Neural crest cell (in vitro differentiated cells): Measurements from ENCODE around the gene VPS39. TPM values are rescaled to one million over a fixed set of nuclear protein-coding genes. Genes with fewer than 3 reads are reported as not detected.

ENCODE experiments used
- DNase-seq: peaks from one replicate; pipeline ENCODE4 v3.0.0; 2021; ENCODE audit warnings: low read depth, mixed read lengths, low spot score
- H3K27ac Mint-ChIP-seq: one replicate; pipeline ENCODE4 v1.8.0; 2021; ENCODE audit warnings: mild to moderate bottlenecking, mixed read lengths; ENCODE audit not compliant: unreplicated experiment
- H3K27me3 Mint-ChIP-seq: 2 replicates; pipeline ENCODE4 v1.8.0; 2021; ENCODE audit warnings: low read depth, mild to moderate bottlenecking, mixed read lengths
- H3K36me3 Mint-ChIP-seq: 2 replicates; pipeline ENCODE4 v1.8.0; 2021; ENCODE audit warnings: low read depth, mild to moderate bottlenecking, mixed read lengths
- H3K4me1 Mint-ChIP-seq: 2 replicates; pipeline ENCODE4 v1.8.0; 2021; ENCODE audit warnings: mixed read lengths
- H3K4me3 Mint-ChIP-seq: one replicate; pipeline ENCODE4 v1.8.0; 2021; ENCODE audit warnings: mild to moderate bottlenecking, mixed read lengths
- H3K9me3 Mint-ChIP-seq: 2 replicates; pipeline ENCODE4 v1.8.0; 2021; ENCODE audit warnings: mixed read lengths
- total RNA-seq: library from RNA; stranded (reverse); gene quantifications from 2 replicates; pipeline ENCODE4 v1.2.1, GENCODE V29; 2021
- TF ChIP-seq, protein P1 (sequence below): fragments of 200-600 bp; sonication (generic); conservative IDR thresholded peaks from 2 replicates; pipeline ENCODE4 v1.5.0; 2021; ENCODE audit warnings: antibody characterized with exemption, mild to moderate bottlenecking

VPS39 gene
- total RNA-seq, 1 donor from 2014 or later, result 56.9 TPM

DNA sequence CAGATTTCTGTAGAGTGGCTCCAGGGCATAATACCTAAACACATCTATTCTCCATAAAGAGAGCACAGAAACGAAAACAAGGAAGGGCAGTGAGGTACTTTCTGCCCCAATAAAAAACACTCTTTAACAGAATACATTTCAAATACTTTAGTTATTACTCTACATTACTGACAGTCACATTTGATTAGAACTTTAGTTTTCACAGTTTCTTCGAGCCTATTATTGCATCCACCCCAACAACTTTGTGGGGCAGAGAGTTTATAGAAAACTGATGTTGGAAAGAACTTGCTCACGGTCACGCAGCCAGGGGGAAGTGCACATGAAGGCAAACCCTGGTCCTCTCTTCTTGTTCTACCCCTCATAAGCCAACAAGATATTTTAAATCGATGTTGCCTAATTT is 9.0 kb downstream of the VPS39 start:
- no peak for DNase-seq
- Mint-ChIP-seq H3K4me3 (no peak overlapping the region), H3K9me3 (no peaks in the 10 kb centered on the region), H3K27ac (no peak overlapping the region), H3K36me3 (peaks cover 13% of the 10 kb centered on the region), H3K4me1 (no peaks in the 10 kb centered on the region), H3K27me3 (no peaks in the 10 kb centered on the region)
- TF ChIP-seq, protein P1, sequence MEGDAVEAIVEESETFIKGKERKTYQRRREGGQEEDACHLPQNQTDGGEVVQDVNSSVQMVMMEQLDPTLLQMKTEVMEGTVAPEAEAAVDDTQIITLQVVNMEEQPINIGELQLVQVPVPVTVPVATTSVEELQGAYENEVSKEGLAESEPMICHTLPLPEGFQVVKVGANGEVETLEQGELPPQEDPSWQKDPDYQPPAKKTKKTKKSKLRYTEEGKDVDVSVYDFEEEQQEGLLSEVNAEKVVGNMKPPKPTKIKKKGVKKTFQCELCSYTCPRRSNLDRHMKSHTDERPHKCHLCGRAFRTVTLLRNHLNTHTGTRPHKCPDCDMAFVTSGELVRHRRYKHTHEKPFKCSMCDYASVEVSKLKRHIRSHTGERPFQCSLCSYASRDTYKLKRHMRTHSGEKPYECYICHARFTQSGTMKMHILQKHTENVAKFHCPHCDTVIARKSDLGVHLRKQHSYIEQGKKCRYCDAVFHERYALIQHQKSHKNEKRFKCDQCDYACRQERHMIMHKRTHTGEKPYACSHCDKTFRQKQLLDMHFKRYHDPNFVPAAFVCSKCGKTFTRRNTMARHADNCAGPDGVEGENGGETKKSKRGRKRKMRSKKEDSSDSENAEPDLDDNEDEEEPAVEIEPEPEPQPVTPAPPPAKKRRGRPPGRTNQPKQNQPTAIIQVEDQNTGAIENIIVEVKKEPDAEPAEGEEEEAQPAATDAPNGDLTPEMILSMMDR, result no peak

- H3K36me3 Mint-ChIP-seq, result peaks cover 13% of the 10 kb centered on the region
- H3K4me1 Mint-ChIP-seq, result no peaks in the 10 kb centered on the region
- no peaks in the 10 kb centered on the region for H3K9me3 Mint-ChIP-seq
- no peak for DNase-seq
- H3K4me3 Mint-ChIP-seq, result no peak overlapping the region
- no peak overlapping the region for H3K27ac Mint-ChIP-seq
- H3K27me3 Mint-ChIP-seq, result no peaks in the 10 kb centered on the region
- TF ChIP-seq, protein P1, result no peak
These were observed 9.6 kb downstream of the VPS39 start for GRCh38 chr15:42198516-42198915.

- Mint-ChIP-seq H3K27me3 (no peaks in the 10 kb centered on the region), H3K4me1 (no peaks in the 10 kb centered on the region), H3K27ac (no peak overlapping the region), H3K36me3 (peaks cover 17% of the 10 kb centered on the region), H3K4me3 (no peak overlapping the region), H3K9me3 (no peaks in the 10 kb centered on the region)
- TF ChIP-seq, protein P1, result no peak
- DNase-seq, result no peak
These were observed 13.6 kb downstream of the VPS39 start for GRCh38 chr15:42194513-42194912.

DNA sequence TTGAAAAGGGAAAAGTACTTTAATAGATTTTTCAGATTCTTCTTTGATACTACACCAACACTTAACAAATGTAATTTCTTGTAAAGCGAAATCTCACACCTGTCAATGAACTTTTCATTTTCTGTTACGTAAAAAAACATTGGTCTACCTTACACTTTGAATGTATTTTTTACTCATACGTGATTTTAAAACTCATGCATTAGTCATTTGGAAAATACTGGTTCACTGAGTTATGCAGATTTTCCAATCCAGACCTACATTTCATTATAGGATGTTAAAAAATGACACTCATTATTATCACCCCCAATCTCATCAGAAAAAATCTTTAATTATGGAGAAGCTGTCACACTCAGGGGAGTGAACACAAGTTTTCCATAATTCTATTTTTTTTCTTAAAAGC is 14.7 kb downstream of the VPS39 start:
- TF ChIP-seq, protein P1, result no peak
- peaks cover 21% of the 10 kb centered on the region for H3K36me3 Mint-ChIP-seq
- no peaks in the 10 kb centered on the region for H3K27me3 Mint-ChIP-seq
- no peaks in the 10 kb centered on the region for H3K9me3 Mint-ChIP-seq
- H3K27ac Mint-ChIP-seq, result no peak overlapping the region
- no peak for DNase-seq
- H3K4me1 Mint-ChIP-seq, result no peaks in the 10 kb centered on the region
- H3K4me3 Mint-ChIP-seq, result no peak overlapping the region

DNA sequence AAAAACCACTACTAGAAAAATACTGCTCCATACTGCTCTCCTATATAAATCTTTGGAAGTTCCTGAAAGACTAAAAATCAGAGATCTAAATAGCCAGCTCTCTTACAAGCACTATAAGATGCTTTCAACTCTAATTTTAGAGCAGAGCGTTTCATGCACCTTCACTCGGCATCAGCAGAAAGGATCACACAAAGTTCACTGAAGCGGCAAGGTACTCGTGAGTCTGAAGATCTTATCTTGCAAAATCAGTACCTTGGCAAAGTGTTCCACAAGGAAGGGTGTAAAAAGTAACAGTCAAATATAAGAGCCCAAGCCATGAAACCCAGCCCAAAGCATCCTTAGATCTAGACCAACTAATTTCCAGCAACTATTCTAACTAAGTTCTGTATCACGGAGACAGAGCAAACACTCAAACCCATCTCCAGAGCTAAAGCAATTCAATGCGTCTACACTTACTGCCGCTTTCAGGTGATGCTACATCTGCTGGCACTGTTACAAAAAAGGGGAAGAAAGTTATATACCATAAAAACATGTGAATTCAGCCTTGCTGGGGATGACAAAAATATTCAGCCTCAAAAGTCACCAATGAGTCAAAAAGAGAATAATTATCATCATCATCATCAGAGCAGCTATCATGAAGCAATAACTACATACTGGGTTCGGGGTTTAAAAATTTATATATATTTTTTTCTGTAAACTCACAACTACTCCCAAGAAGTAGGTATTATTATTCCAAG is 16.3 kb downstream of the VPS39 start:
- Mint-ChIP-seq H3K9me3 (no peaks in the 10 kb centered on the region), H3K36me3 (peaks cover 18% of the 10 kb centered on the region)

More for the DNA sequence above, 16.3 kb downstream of the VPS39 start:
- TF ChIP-seq, protein P1, result no peak
- no peaks in the 10 kb centered on the region for H3K4me1 Mint-ChIP-seq
- no peaks in the 10 kb centered on the region for H3K27me3 Mint-ChIP-seq
- no peak overlapping the region for H3K4me3 Mint-ChIP-seq
- H3K27ac Mint-ChIP-seq, result no peak overlapping the region
- DNase-seq, result no peak
